DMS 273 (cell line): ENCODE results near the gene TNNT1.
A peak's percentile ranks its signal among the peaks of the same experiment; 100 is the strongest.
"Not testable (repeated sequence)": the region's sequence is repeated elsewhere in the genome, so short reads cannot be mapped to it uniquely, and the experiment has no call there.

Experiments
- DNase-seq: peaks from one replicate; lab custom pipeline; 2025; ENCODE audit not compliant: unreplicated experiment; lab: John Stamatoyannopoulos, UW

Gene TNNT1

GRCh38 chr19:55171440-55171839 lies 22.4 kb upstream of the TNNT1 start:
- DNase-seq = no peak

GRCh38 chr19:55169136-55169535 lies 20.1 kb upstream of the TNNT1 start:
- no peak for DNase-seq

GRCh38 chr19:55166530-55167268 lies 17.7 kb upstream of the TNNT1 start, which contains the start of gene DNAAF3:
TSS of gene DNAAF3 (minus strand) at chr19:55166613. CDS start at chr19:55166413, 200 bp downstream.
- DNase-seq = peak; percentile 98

DNA sequence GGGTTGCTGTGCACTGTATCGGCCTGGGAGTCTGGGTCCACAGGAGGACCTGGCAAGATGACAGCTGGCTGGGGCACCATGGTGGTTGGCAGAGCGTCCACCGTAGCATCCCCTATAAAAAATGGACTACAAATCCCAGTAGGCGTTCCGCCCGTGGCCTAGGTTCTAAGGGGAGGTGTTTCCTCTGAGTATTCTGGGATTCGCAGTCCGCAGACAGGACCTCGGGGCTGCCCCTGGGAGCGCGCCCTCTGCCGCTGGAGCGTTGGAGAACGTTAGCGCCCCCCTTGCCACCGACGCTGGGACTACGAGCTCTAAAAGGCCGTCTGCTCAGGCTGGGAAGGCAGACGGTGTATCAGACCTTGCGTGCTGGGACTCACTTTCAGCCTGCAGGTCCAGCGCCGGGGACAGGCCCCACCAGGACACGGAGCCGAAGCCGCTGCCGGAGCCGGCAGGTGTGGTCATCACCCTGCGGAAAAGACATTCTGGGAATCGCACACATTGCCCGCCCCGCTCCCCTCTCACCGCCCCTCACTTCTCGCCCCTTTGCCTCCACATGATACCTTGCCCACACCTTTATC lies 17.0 kb upstream of the TNNT1 start:
- DNase-seq = peak; percentile 91

- DNase-seq = peak; percentile 65
Observed at GRCh38 chr19:55161571-55162322, 12.7 kb upstream of the TNNT1 start.

DNA sequence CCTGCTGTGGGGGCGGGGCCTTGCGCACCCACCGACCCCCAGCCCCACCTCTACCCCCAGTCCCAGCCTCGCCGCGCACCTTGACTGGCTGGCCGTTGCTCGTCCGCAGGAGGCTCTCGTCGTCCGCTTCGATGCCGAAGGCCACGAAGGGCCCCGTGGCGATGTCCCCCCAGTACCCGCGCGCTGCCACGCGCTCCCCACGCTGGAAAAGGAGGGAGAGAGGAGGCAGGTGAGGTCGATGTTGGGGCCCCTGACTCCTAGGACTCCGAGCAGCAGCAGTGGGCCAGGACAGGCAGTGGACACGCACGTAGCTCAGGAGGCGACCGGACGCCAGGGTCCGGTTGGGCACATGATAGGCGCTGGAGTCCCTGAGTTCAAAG lies 12.0 kb upstream of the TNNT1 start:
- DNase-seq = no peak

- peak; percentile 97 for DNase-seq
Observed at GRCh38 chr19:55160128-55160985, 11.4 kb upstream of the TNNT1 start.

- DNase-seq = peak; percentile 49
Observed at GRCh38 chr19:55158848-55159749, 10.1 kb upstream of the TNNT1 start.

GRCh38 chr19:55158423-55158822 lies 9.4 kb upstream of the TNNT1 start:
- no peak for DNase-seq

DNA sequence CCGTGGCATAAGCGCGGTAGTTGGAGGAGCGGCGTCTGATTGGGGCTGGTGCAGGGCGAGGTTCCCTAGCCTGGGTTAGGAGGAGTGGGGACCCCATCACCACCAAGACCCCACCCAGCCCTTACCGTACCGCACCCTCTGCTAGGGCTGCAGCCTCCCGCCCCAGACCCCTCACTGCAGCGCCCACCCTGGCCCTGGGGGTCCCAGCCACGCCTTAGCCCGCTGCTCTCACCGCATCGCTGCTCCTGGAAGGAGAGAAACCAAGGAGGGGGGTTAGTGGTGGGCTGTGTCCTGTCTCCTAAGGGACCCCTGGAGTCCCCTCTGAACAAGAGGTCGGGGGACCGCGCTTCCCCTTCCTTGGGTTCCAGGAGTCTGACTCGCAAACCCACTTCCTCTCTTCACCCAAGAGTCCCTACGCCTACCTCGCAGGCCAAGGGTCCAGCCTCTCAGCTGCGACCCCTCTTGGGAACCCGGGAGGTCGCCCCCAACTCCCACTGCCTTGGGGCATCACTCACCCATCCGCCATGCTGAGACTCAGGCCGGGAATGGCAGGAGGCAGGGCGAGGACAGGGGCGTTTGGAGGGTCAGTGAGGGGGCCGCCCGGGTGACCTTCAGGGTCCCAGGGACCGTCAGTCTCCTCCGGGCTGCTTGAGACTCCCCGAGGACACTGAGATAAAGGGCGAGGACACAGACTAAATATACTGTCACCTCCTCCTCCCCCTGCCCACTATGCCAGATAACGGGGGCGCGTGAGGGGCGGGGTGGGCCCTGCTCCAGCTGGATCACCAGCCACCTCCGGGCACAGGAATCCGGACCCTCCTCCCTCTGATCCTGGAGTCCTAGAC lies 8.3 kb upstream of the TNNT1 start, which contains the start of gene TNNI3:
Gene TNNI3 (minus strand): TSS at position 669 of the 845 bp plus-strand sequence. CDS start 143 bp downstream, at position 526.
- no peak for DNase-seq

GRCh38 chr19:55156202-55157063 lies 7.4 kb upstream of the TNNT1 start:
- peak; percentile 77 for DNase-seq

DNA sequence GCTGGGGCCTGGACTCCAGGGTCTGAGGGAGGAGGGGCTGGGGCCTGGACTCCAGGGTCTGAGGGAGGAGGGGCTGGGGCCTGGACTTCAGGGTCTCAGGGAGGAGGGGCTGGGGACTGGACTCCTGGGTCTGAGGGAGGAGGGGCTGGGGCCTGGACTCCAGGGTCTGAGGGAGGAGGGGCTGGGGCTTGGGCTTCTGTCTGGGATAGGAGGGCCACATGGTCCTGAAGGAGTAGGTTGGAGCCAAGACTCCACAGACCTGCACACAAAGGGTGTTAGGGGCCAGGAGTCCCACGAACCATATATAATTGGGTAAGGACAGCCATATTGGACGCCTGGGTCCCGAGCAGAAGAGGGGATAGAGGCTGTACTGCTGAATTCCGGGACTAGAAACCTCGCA lies 6.8 kb upstream of the TNNT1 start:
- DNase-seq = not testable (repeated sequence)

DNA sequence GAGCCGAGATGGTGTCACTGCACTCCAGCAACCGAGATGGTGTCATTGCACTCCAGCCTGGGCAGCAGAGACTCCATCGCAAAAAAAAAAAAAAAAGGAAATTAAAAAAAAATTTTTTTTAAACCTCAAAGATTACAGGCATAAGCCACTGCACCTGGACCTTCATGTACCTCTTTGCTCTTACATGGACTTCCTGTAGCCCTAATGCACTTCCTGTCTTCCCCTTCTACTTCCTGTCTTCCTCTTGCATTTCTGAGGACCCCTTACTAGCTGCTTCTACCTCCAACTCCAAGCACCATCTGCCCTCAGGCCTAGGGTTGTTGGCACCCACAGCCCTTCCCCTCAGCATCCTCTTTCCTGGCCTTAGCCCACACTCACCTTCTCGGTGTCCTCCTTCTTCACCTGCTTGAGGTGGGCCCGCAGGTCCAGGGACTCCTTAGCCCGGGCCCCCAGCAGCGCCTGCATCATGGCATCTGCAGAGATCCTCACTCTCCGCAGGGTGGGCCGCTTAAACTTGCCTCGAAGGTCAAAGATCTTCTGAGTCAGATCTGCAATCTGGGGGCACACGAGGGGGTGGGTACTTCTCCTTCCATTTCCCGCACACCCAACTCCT lies 4.8 kb upstream of the TNNT1 start:
- no peak for DNase-seq

DNA sequence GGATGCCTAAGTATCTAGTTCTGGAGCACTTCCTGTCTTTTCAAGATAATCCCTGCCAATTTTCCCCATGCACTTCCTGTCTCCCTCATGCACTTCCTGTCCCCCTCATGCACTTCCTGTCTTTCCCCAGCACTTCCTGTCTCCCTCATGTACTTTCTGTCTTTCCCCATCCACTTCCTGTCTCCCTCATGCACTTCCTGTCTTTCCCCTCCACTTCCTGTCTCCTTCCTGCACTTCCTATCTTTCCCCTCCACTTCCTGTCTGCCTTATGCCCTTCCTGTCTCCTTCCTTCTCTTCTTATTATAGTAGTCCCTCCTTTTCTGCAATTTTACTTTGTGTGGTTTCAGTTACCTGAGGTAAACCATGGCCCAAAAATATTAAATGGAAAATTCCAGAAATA lies 3.0 kb upstream of the TNNT1 start:
- peak; percentile 58 for DNase-seq

GRCh38 chr19:55147545-55148251 lies 1.3 kb downstream of the TNNT1 start:
- DNase-seq = peak; percentile 52

DNA sequence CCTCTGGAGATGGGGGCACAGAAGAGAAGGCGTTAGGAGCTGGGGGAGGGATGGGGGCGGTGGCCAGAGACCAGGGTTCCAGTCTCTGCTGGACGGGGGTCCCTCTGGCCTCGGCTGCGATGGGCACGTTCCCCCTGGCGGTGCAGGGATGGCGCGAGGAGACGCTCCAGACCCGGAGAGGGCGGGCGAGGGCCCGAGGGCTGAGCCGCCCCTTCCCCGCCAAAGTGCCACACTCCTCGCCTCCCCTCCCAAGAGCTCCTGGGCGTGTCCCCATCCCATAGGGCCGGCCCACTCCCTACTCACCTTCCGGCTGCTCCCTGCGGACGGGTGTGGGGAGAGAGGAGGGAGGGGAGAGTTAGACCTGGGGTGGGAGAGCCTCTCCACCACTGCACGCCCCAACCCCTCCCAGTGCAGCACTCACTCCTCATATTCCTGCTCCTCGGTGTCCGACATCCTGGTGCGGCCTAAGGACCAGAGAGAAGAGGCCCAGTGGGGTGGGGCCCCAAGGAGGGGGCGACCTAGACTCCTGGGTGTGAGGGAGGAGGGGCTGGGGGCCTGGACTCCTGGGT lies 2.2 kb downstream of the TNNT1 start:
- DNase-seq = peak; percentile 61
